ENCODE measurements around the gene TMEM184A.
A peak's percentile ranks its signal among the peaks of the same experiment; 100 is the strongest.

The TMEM184A gene

GRCh38 chr7:1548438-1548831 is 7.6 kb downstream of the TMEM184A start:
- peak; percentile 8 for TF ChIP-seq CTCF (IDR thresholded peaks at IDR 0.05; ENCODE audit: insufficient read depth, low read length, missing control alignments)
- ChIA-PET POLR2A (no interaction called here), CTCF (no interaction called here)
- no peak for DNase-seq (ENCODE audit: low read depth, low spot score)
- H3K4me3 ChIP-seq (ENCODE audit: low read depth, low read length): no peak overlapping the region

- H3K4me3 ChIP-seq (ENCODE audit: low read depth, low read length): no peak overlapping the region
- TF ChIP-seq CTCF (IDR thresholded peaks at IDR 0.05; ENCODE audit: insufficient read depth, low read length, missing control alignments): no peak
- CTCF ChIA-PET: no interaction called here
- POLR2A ChIA-PET: no interaction called here
- DNase-seq (ENCODE audit: low read depth, low spot score): no peak
These were observed 8.1 kb downstream of the TMEM184A start for GRCh38 chr7:1547777-1548437.

- POLR2A ChIA-PET: no interaction called here
- TF ChIP-seq CTCF (IDR thresholded peaks at IDR 0.05; ENCODE audit: insufficient read depth, low read length, missing control alignments): no peak
- no peak for DNase-seq (ENCODE audit: low read depth, low spot score)
- CTCF ChIA-PET: no interaction called here
- no peak overlapping the region for H3K4me3 ChIP-seq (ENCODE audit: low read depth, low read length)
These were observed 8.9 kb downstream of the TMEM184A start for GRCh38 chr7:1546909-1547776.

- TF ChIP-seq CTCF (IDR thresholded peaks at IDR 0.05; ENCODE audit: insufficient read depth, low read length, missing control alignments): no peak
- ChIA-PET CTCF (no interaction called here), POLR2A (no interaction called here)
- no peak overlapping the region for H3K4me3 ChIP-seq (ENCODE audit: low read depth, low read length)
- no peak for DNase-seq (ENCODE audit: low read depth, low spot score)
These were observed 9.6 kb downstream of the TMEM184A start for GRCh38 chr7:1546274-1546908.

GRCh38 chr7:1545417-1546246 is 10.4 kb downstream of the TMEM184A start:
- ChIA-PET POLR2A (no interaction called here), CTCF (no interaction called here)
- TF ChIP-seq CTCF (IDR thresholded peaks at IDR 0.05; ENCODE audit: insufficient read depth, low read length, missing control alignments): no peak
- no peak for DNase-seq (ENCODE audit: low read depth, low spot score)
- H3K4me3 ChIP-seq (ENCODE audit: low read depth, low read length): no peak overlapping the region

Measured in AG04449 (cell line).